COLO668 (cell line): ENCODE results near the gene CCDC180.
"Not testable (repeated sequence)": the region's sequence is repeated elsewhere in the genome, so short reads cannot be mapped to it uniquely, and the experiment has no call there.

Experiments used
- DNase-seq: peaks from one replicate; lab custom pipeline; 2025; ENCODE audit not compliant: unreplicated experiment; lab: John Stamatoyannopoulos, UW

Gene CCDC180

DNA sequence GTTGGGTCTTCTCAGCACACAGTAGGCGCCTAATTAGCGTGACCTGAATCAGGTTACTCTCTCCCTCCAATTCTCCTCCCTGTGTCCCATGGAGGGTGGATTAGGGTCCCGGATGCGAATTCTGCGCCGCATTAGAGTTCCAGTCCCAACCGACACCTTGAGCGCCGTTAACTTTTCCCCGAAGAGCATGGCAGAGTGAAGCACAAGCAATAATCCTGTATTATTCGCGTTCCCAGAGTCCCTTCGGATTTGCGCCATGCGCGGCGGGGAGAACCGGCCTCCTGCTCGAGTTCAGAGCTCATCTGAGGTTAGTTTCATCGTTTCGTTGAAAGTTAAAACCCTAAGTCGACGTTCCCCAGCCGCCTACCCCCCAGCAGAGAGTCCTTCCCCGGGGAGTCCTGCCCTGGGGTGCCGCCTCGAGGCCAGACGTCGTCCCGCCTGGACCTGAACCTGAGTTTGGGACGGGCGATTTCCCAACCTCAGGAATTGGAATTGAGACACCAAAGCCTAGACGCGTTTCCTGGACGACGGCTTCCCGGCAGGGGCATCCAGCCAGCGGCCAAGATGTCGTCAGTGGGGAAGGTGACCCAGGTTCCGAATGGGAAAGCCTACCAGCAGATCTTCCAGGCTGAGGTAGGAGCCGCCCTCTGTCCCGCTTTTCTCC is at the start of gene CCDC180:
Gene CCDC180, plus strand, starts transcription at position 160 of the 664 bp plus-strand sequence. Its CDS starts 405 bp downstream, at position 565.
- no peak for DNase-seq

DNA sequence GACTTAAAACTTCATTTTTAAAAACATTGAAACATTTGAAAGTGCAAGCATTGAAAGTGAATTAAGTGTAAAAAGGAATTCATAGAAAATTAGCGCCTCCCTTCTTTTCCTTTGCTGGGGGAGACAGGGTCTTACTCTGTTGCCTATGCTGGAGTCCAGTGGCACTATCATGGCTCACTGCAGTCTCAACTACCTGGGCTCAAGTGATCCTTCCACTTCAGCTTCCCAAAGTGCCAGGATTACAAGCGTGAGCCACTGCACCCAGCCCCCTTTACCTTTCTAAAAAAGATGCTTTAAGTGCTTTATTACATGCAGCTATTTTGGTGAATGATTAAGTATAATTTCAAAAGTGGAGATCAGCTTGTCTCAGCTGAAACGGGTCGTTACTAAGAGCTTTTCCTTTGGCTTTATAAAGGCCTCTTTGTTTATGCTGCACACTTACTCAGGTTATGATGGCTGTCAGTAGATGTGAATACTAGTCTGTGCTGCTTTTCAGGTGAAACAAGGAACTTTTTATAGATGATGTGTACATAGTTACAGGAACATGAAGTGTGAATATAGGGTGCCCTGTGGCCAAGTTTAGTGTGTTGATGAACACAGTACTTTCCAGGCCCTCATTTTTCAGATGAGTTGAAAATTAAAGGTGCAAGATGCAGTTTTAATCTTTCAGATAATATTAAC is 47.5 kb upstream of the CCDC180 start:
- DNase-seq, result not testable (repeated sequence)

DNA sequence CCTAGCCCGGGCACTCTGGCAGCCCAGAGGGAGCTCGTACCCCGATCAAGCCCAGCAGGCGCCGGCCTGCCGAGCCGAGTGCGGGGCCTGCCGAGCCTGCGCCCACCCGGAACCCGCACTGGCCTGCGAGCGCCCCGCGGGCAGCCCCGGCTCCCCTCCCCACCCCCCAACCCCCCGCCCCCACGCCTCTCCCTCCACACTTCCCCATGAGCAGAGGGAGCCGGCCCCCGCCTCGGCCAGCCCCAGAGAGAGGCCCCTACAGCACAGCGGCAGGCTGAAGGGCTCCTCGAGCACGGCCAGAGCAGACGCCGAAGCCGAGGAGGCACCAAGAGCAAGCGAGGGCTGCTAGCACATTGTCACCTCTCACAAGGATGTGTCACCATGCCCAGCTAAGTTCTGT is 36.2 kb upstream of the CCDC180 start:
- no peak for DNase-seq

DNA sequence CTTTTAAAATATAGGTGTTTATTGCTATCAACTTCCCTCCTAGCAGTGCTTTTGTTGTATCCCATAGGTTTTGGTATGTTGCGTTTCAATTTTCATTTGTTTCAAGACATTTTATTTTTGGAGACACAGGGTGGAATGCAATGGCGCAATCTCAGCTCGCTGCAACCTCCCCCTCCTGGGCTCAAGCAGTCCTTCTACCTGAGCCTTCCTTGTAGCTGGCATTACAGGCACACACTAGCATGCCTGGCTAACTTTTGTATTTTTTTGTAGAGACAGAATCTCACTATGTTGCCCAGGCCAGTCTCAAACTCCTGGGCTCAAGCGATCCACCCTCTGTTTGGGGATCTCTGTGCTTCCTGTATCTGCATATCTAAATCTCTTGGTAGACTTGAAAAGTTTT is 35.4 kb upstream of the CCDC180 start:
- no peak for DNase-seq

DNA sequence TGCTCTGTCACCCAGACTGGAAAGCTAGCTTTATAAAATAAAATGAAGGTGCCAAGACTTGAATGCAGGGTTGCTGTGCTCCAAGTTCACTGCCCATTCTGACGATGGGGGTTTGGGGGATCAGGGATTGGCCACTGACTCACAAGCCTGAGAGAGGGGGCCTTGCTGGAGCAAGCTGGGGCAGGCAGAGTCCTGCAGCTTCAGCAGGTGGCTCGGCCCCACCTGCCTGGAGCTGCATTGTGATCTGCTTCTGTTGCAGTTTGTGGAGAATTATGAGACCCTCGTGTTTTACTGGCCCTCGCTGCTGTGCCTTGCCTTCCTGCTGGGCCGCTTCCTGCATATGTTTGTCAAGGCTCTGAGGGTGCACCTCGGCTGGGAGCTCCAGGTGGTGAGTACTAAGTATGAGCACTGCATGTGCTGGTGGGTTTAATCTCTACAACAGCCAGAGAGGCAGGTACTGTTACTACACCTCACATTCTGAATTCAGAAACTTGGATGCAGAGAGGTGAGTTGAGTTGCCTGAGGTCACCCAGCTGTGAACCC is 31.1 kb upstream of the CCDC180 start:
- DNase-seq, result no peak

DNA sequence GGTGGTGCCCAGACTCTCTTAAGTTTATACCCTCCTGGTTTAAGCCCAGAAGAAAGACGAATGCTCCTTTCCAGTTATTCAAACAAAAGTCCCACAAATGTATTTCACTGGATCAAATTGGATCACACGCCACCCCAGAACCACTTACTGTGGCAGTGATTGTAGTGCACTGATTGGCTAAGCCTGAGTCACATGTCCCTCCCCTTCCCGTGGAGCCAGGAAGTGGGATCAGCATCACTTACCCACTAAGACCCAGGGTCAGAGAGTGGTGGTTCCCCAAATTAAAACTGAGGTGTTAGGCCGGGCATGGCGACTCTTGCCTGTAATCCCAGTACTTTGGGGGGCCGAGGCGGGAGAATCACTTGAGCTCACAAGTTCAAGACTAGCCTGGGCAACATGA is 29.5 kb upstream of the CCDC180 start:
- DNase-seq, result no peak

DNA sequence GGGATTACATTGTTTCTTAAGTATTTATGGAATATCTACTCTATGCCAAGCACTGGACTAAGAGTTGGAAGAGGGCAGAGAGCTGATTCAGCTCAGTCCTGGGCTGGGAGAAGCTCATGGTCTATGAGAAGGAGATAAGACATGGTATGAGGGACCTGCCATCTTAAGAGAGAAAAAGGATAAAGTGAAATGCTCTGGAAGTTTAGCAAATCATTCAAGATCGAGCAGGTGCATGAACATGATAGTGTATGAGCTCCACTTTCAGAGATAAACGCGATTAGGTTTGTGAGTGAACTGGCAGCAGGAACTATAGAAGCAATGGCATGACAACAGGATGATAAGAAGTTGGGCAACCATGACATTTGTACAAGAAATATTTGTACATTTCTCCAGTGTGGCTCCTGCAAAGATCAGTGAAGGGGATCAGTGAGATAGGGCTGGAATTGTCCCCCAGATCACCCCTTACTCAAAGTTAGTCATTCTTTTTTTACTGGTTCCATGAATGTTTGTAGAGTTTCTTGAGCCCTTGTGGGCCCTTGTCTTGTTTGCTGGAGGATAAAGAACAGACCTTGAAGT is 26.6 kb upstream of the CCDC180 start:
- no peak for DNase-seq

DNA sequence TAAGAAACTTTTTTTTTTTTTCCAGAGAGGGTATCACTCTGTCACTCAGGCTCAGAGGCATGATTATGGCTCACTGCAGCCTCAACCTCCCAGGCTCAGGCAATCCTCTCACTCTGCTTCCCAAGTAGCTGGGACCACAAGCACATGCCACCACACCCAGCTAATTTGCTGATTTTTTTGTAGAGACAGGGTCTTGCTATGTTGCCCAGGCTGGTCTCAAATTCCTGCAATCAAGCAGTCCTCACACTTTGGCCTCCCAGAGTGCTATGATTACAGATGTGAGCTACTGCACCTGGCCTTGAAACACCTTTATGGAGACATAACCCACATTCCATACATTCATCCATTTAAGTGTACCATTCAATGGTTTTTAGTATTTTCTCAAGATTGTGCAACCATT is 23.7 kb upstream of the CCDC180 start:
- DNase-seq, result no peak

DNA sequence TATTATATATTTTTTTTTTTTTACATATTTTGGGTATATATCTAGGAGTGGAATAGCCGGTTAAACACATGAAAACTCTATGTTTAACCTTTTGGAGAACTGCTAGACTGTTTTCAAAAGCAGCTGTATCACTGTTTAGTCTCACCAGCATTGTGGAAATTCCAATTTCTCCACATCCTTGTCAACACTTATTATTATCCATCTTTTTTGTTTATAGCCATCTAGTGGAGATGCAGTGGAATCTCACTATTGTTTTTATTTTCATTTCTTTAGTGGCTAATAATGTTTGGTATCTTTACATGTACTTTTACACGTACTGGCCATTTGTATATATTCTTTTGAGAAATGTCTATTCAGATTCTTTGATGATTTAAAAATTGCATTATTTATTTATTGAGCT is 22.7 kb upstream of the CCDC180 start:
- no peak for DNase-seq

DNA sequence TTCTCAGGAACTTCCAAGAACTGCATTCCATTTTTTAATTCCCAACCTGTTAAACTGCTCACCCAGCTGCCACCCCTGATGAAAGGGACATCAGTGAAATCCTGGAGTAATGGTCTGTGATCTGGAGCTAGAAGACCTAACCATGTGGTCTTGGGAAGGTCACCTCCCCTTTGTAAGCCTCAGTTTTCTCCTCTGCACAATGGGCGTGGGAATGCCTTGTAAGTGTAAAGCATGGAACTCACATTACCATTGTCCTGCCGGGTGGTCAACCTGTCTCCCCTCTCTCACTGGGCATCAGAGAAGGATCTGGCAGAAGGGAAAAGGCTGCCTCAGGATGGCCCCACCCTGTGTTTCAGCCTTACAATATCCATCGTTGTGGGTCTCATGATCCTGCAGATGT is 15.3 kb upstream of the CCDC180 start:
- DNase-seq, result no peak

DNA sequence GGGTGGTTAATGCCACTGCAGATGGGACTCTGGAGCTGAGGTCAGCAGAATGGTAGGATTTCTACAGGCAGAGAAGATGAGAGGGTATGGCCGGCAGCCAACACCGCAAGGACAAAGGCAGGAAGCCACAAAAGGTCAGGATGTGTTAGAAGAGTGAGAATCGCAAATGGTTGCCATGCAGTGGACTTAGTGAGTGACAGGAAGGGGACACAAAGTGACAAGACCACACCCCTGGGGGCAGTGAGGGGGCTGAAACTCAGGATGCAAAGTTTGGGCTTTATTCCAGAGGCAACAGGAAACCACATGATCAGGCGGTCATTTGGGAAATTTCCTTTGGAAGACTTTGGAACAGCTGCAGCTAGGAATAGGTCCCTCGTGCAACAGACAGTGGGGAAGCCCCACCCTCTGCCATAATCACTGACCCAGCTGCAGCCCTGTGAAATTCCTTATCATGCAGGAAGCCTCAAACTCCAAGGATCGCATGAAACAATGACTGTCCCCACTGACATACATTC is 14.2 kb upstream of the CCDC180 start:
- DNase-seq, result peak; percentile 20

DNA sequence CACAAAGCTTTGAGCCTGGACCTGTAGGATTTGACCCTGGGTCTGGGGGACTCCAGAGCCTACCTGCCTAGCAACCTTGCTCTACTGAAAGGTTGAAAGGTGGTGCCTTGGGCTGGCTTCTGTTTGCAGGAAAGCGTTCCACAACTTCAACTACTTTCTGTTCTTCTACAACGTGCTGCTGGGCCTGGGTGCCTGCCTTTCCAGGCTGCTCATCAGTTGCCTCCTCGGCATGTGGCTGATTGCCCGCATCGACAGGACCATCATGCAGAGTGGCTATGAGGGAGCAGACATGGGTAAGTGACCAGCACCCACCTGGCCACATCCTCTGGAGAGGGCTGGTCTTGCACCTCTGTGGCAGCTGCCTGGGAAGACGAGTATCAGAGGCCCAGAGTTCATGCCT is 13.6 kb upstream of the CCDC180 start:
- no peak for DNase-seq

DNA sequence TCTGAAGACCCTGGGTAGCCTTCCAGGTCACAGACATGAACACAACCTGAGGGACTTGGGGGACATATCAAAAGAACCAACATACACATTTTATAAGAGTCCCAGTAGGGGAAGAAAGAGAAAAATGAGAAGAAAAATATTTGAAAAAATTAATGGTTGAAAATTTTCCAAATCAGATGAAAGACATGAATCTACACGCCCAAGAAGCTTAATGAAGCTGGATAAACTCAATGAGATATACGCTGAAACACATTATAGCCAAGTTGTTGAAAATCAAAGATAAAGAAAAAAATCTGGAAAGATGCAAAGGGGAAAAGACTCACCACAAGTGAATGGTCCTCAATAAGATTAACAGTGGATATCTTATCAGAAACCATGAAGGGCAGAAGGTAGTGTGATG is 9.6 kb upstream of the CCDC180 start:
- no peak for DNase-seq

DNA sequence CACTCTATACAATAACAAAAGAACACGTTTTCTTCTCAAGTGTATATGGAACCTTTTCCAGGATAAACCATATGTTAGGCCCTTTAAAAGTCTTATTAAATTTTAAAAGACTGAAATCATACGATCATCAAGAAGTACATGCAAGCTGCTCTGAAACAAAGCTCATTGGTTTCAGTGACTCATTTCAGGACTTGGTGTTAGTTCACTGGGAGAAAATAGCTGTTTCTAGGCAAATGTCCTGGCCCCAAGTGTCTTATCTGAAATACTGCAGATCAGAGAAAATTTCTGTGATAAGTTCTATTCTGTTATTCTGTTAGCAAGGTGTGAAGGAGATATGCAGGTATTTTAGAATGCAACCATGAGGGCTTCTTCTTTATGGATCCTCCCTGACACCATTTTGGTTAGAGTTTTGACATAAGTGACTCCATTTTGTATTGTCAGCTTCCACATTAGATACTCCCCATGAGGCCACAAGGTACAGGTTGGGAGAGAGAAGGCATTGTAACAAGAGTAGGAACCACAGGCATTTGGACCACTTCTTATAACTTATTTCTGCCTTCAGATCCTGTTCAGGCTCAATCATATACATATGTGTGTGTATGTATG is 7.5 kb upstream of the CCDC180 start:
- DNase-seq, result no peak

DNA sequence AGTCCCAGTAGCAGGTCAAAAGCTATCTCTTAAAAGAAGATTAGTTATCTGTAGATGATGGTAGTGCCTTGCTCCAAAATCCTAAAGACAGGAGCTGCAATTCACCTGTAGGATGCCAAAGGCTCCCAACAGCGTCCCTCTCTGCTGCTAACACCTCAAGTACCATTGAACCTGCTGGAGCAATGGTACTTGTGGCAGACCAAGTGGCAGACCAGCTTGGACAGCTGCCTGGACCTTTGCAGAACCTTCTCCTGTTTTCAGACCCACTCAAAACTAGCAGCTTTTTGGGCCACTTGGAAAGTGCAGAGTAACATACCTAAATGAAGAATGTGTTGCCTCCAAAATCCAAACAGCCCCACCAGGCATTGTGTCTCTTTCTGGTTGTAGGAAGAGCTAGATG is 6.9 kb upstream of the CCDC180 start:
- no peak for DNase-seq

DNA sequence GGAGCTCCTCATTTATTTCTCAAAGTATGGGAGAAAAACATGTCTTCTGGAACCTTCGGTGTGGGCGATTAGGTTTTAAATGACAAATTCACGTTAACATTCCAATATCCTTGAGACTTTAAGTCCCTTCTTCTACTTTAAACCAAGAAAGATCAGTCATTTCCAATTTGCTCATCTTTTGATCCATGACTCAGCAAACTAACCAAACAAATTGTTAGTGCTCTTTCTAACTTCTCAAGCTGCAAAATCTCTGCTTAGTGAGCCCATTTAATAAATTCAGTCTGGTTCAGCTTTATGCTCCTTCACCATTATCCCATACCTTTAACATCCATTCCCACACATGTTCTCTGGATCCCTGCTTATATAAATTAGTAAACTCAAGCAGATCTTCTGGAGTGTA is 5.5 kb upstream of the CCDC180 start:
- no peak for DNase-seq

DNA sequence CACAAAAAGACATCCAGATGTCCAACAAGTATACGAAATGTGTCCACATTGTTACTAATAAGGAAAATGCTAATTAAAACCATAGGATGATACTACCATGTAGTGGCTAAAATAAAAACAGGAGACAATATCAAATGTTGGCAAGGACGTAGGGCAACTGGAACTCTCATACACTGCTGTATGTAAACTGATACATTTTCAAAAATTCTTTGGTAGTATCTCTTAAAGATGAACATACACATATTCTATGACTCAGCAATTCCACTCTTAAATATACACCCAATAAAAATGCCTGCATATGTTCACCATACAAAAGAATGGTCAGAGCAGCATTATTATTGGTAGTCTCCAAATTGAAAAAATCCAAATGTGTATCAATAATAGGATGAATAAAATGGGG is 2.9 kb upstream of the CCDC180 start:
- no peak for DNase-seq

DNA sequence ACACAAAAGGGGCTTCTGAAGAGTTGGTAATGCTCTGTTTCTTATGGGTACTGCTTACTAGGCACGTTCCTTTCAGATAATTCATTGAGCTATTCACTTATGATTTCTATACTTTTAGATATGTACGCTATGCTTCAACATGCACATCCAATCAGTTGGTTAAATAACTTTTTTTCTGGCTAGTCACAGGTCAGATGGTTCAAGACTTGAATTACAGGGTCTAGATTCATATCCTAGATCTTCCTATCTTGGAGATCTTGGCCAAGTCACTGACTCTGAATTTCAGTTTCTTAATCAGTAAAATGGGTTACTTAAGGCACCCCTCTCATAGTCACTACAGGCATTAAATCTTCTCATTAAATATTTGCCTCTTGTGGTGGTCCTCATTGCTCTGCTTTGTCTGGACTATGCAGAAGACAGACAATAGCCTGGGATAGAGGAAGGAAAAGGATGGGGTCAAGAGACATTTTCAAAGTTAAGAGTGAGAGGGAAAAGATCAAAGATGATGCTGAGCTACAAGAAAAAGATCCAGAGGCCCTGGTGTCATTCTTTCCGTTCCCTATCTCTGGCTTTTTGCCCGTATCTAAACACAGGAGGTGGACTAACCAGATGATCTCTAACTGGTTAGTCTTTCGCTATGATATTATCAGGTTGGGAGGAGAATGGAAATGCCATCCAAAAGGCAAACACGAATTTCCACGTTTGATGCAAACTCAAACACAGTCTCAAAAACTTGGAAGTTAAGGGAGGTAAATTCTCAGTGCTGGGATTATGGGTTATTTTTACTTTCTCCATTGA is 1.8 kb upstream of the CCDC180 start:
- DNase-seq, result no peak

DNA sequence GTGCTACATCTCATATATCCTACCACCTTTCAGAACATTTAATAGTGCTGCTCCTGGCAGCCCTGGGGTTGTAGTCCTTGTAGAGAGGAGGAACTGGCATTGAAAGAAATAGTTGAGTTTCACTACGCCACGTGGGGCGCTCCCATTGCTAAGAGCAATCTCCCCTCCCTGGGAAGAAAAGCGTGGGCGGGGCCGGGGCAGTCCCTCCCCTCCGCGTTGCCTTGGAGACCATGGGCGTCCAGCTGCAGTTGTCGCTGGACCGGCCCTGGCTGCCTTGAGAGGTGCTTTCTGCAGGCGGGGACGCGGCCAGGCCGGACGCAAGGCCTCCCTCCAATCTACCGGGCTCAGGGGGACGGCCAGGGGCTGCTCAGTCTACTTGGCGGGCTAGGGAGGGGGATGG is 368 bp upstream of the CCDC180 start:
- peak; percentile 59 for DNase-seq

DNA sequence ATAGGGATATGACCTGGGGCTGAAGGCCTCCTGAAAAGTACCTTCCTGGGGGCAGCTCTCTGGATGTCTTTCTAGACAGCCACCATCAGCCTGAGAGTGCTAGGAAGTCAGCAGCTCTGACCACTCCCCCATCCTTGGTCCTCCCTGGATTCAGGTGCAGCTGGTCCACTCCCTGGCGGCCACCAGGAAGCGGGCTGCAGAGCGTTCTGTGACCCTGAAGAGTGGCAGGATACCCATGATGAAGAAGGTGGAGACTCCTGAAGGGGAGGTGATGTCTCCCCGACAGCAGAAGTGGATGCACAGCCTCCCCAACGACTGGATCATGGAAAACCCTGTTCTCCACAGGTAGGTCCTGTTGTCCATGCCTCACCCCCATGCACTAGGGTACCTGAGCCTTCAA is 1.8 kb downstream of the CCDC180 start:
- DNase-seq, result no peak

DNA sequence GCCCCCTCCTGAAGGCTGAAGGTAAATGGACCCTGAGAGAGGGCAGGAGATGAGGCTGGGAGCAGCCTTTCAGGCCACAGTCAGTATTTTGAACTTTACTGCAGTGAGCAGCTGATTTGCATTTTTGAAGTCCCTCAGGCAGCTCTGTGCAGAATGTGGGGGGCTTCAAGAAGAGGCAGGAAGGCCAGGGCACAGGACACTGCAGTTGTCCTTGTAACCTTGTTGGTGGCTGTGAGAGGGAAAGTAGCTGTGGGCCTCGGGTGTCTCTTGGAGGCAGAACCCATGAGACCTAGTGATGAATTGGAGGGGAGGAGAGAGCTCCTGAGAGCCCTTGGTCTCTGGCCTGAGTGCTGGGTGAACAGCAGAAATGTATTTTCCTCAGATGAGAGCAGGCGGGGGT is 2.6 kb downstream of the CCDC180 start:
- DNase-seq, result no peak
